GM19397 (cell line): Measurements from ENCODE around the gene SIM1.

Experiments
- ATAC-seq: cut with Tn5 transposase; IDR thresholded peaks from one replicate; pipeline ENCODE4 v1.9.1; 2021; ENCODE audit warnings: mild to moderate bottlenecking, moderate library complexity; ENCODE audit not compliant: unreplicated experiment

The SIM1 gene

DNA sequence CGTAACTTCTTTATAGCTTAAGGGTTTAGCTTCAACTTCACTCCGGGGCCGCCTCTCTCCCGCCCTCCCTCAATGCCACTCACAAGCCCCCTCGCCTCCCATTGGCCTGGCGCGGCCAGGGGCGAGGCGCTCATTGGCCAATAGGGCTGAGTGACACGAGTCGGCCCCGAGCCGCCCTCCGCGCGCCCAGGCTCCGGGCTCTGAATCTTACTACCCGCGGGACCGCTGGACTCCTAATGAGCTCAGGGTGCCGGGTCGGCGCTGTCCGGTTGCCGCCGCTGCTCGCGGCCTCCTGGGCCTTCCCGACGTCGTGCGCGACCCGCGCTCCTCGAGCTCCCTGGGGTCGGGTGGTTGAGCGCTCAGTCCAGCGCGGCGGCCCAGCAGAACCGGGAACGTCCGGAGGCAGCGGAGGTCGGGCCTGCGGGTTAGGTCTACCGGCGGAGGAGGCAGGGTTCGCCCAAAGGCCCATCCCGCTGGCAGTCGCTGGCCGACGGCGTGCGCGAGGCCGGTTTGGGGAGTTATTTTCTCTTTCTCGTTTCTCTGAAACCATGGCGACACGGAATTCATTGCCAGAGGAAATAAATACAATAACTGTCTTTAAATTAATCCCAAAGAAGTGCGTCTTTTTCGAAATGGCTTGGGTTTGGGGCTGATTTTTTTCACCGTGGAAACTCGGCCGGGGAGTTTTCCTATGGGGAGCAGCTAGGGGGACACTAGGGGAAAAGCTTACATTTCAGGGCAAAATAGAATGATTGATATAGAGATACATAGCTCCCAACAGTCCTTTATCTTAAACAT, at the start of gene SIM1:
Gene SIM1 (minus strand): TSS at position 19 of the 798 bp plus-strand sequence. CDS start 1,453 bp downstream, outside the sequence.
- no peak for ATAC-seq

DNA sequence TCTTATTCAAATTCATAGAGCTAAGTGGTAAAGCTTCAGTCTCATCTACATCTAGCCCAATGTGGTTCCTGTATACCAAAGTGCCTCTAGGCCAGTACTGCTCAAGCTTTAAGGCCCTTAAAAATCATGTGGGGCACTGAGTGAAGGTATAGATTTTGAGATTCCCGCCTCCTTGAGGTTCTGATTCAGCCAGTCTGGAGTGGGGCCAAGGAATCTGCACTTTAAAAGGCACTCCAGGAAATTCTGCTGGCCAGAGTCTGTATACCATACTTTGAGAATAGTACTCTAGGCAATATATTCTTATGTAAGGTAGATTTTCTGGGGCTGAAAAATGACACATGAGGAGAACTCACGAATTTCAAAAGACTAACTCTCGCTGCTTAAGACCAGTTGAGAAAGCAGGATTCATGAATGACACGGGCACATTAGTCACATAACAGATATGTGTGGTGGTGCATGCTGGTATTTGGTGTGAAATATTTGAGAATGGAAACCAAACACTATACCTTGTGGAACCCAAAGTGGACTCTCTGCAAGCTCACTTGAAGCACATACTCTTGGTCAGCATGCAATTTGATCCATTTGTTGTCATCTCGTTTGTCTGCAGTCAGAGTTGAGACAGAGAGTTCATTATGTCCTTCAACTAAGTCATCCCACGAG, 47.6 kb upstream of the SIM1 start:
- ATAC-seq, result no peak

GRCh38 chr6:100509101-100509500, 44.4 kb upstream of the SIM1 start:
- no peak for ATAC-seq

DNA sequence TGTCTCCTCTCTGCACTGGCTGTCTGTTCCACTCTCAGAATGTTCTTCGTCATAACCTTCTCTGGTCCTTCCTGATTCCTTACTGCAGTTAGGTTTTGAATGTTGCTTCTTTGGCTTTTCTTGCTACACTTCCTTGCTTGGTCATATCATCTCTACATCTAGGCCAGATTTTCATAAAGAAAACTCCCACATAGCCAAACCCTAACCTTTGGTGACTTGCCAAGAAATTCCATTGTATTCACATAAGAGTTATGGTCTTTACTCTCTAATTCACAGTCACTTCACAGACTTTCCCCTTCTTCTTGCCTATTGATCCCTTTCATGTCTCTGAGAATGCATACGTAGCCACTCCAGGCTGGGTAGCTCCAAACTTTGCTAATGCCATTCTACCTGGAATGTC, 41.9 kb upstream of the SIM1 start:
- ATAC-seq, result no peak

DNA sequence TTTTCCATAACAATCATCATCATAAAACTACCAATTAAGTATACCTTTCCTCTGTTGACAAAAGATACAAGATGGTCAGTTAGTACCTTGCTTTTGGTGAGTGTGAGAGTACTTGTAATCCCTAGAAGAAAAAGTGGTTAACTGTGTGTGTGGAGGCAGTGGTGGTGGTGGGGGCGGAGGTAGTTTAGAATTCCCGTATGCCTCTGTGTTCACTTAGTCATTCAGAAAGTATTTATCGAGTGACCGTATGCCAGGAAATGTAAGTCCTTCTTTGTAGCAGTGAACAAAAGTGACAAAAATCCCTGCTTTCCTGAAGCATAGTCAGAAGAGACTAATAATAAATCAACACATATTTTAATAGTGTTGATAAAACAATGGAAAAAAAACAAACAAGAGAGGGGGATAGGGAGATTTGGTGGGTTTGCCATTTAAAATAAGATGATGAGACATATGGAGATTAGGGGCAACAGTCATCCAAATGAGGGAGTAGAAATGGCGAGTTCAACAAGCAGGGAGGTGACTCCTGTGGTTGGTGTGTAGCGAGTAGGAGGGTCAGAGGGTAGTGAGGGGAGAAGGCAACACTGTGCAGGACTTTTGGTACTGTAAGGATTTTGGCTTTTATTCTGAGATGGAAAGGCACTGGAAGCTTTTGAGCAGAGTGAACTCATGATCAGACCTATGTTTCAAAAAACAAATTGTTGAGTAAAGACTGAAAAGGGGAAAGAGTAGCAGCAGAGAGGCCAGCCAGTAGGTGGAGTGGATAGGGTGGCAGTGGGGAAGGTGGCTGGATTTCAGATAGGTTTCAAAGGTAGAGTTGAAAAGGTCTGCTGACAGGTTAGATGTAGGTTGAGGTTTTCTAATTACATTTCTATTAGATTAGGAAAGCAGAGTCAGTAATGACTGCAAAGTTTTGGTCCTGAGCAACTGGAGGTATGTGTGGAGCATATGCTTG, 40.3 kb upstream of the SIM1 start:
- ATAC-seq, result no peak

GRCh38 chr6:100503043-100503705, 38.5 kb upstream of the SIM1 start:
- no peak for ATAC-seq

DNA sequence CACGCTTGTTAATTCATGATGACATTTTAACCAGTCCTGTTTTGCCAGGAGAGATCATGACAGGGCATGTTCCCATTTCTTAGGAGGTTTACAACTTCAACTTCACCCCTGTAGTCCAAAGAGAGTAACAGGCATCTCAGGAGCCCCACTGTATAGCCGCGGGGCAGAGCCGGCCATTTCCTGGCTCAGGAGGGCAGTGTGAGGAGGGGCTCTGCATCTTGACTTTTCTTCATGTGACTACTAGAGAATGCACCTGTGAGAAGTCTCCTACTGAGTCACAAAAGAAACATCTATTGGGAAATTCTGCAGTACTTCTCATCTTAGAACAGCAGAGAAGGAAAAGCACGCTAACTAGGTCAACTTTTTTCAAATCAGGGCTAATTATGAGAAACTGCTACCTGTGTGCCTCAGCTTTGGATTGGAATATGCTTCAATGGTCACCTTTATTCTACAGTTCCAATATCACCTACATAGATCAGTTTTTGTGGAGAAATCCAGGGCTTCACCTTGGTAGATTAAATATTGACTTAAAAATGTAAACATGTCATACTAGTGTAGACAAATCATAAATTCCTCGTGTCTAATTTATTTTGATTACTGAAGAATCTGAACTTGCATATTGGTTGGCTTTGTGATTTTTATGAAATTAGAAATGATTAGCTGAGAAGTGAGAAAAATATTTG, 28.6 kb upstream of the SIM1 start:
- no peak for ATAC-seq

DNA sequence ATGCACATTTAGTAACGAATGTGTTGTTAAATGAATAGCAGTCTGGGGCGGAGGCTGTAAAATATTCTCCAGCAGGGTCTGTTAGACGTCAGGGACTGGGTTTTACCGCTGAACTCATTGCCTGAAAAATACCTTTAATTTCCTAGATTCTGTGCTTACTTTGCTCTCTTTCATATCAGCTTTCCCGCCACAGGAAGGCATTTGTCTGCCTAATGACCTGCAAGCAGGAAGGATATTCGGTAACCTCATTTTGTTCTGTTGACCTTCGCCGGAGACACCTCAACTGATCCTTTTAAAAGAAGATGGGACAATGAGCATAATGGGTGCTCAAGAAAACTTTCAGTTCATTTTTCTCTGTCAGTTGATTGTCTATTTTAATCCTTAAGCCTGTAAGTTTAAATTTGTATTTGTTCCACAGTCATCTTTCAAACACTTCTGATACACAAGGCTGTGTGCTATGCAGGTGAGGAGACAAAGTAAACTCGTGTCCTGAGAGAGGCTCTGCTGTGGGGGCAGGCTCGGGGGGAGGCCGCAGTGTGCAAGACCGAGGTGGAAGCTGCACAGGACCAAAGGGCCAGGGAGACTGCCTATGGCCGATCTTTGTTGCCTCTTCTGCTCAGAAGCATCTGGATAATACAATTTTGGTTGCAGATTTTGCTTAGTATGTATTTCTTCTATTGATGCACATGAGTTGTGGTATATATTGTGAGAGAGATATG, 27.4 kb upstream of the SIM1 start:
- no peak for ATAC-seq

DNA sequence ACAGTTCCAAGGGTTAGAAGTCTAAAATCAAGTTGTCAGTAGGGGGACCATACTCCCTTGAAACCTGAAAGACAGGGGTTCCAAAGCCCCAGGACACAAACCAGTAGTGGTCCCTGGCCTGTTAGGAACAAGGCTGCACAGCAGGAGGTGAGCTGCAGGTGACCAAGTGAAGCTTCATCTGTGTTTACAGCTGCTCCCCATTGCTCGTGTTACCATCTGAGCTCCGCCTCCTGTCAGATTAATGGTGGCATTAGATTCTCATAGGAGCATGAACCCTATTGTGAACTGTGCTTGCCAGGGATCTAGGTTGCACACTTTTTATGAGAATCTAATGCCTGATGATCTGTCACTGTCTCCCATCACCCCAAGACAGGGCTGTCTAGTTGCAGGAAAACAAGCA, 25.3 kb upstream of the SIM1 start:
- ATAC-seq, result no peak

DNA sequence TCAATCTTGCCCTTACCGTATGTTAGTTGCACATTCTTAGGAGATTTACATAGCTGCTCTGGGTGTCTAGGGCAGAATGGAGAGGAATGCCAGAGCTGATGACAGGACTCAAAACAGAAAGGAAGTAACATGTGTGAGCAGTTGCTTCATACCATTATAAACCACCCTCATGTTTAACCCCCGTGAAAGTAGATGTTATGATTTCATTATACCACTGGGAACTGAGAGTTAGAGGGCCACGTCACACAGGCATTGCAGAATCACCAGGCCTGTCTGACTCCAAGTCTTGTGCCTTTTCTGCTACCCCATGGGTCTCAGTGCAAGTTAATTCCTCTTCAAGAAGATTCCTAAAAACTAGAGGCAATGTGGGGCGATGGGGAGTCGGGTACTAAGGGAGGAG, 23.5 kb upstream of the SIM1 start:
- ATAC-seq, result no peak

GRCh38 chr6:100487638-100488037, 22.9 kb upstream of the SIM1 start:
- no peak for ATAC-seq

GRCh38 chr6:100485268-100485667, 20.5 kb upstream of the SIM1 start:
- ATAC-seq, result no peak

DNA sequence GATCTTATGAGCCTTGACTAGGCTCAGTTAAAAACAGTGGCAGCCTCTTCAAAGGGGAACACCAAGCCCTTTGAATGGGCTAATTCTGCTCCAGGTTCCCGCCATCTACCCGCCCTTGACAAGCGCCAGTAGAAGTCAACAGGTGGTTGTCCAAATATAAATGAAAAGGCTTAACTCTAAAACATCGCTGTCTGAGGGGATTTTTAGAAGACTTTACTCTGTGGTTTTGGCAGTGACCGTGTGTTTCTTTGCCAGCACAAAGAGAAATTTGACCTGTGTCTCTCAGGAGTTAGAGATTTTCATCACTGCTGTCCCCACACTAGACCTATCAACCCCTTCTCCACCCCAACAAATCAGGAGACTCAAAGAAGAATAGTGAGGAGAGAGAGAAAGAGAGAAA, 19.8 kb upstream of the SIM1 start:
- ATAC-seq, result no peak

- ATAC-seq, result no peak
These were observed 18.0 kb upstream of the SIM1 start for GRCh38 chr6:100482698-100483097.

- peak; percentile 45 for ATAC-seq
These were observed 14.7 kb upstream of the SIM1 start for GRCh38 chr6:100479179-100480035.

GRCh38 chr6:100475554-100476320, 11.0 kb upstream of the SIM1 start:
- ATAC-seq, result peak; percentile 60

DNA sequence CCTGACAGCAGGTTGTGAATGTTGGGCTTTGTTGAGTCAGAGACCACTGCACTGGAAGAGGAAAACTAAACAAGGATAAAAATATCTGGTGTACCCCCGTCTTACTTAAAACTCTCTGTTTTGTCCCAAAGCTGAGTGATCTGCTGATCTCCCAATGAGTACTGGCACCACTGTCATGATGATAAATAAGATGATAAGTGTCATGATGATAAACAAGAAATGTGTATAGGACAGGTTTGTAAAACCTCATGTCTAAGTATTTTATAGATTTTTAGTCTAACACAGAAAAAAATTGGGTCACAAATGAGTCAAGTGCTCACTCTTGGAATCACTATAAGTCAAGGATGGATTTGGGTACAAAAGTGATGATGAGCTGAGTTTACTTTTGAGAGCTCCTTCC, 8.5 kb upstream of the SIM1 start:
- no peak for ATAC-seq

GRCh38 chr6:100472674-100473073, 8.0 kb upstream of the SIM1 start:
- peak; percentile 83 for ATAC-seq
